Body of pancreas (tissue), 4 donors: ENCODE data around the gene SNX25. TPM values are rescaled to one million over a fixed set of nuclear protein-coding genes. Genes with fewer than 3 reads are reported as not detected.

Experiments used
- ATAC-seq: fragments of 150-250 bp; one replicate; pipeline ENCODE4 v1.9.1; 2016
- DNase-seq, 4 donors: peaks; one replicate each; pipeline ENCODE4 v3.0.0-alpha.2; 2019
- H3K27ac ChIP-seq, 4 donors: fragments of 200-600 bp; sonication (generic); 1 replicate in 3 of 4; 2 replicates in 1 of 4; pipeline versions ENCODE4 v1.5.1 to v1.6.1; 2016 to 2019; ENCODE audit warnings: mild to moderate bottlenecking in 1 of 4, mixed read lengths in 1 of 4, moderate library complexity in 1 of 4
- H3K27me3 ChIP-seq, 2 donors: fragments of 200-600 bp; sonication (generic); one replicate each; pipeline ENCODE4 v1.6.0; 2016; ENCODE audit warnings: mild to moderate bottlenecking in 1 of 2
- H3K36me3 ChIP-seq, 2 donors: fragments of 200-600 bp; sonication (generic); replicated peaks in 1 of 2; 2 replicates each; pipeline ENCODE4 v1.5.1; 2016; ENCODE audit warnings: low read depth in 2 of 2; ENCODE audit not compliant: insufficient read depth in 1 of 2
- H3K4me1 ChIP-seq: fragments of 200-600 bp; sonication (generic); one replicate; pipeline ENCODE4 v1.6.0; 2016
- H3K4me3 ChIP-seq, 2 donors: fragments of 200-600 bp; sonication (generic); 1 replicate in 1 of 2; 2 replicates in 1 of 2; pipeline ENCODE4 v1.5.1; 2016 to 2019
- H3K9me3 ChIP-seq, 3 donors: fragments of 200-600 bp; sonication (generic); 1 replicate in 2 of 3; 2 replicates in 1 of 3; pipeline ENCODE4 v1.5.1; 2016
- POLR2A ChIP-seq, 3 donors: fragments of 450-650 bp; IDR thresholded peaks; one replicate each; pipeline ENCODE4 v1.6.1; 2016; ENCODE audit warnings: antibody characterized with exemption in 3 of 3, mild to moderate bottlenecking in 2 of 3
- WGBS, 2 donors: methylation state at CpG; one replicate each; pipeline ENCODE4 v1.1.5; 2017; 5-methylcytosine and 5-hydroxymethylcytosine counted together
- intact Hi-C: fragments of 100-400 bp; cut with DNase I; formaldehyde crosslinking; loops from one replicate; pipeline ENCODE4 v1.15.1; 2023
- total RNA-seq, 2 donors: library from RNA; depleted of rRNA; stranded (reverse); fragments of >200 nt; gene quantifications; one replicate each; pipeline ENCODE4 v1.1.0, GENCODE V29; 2016
- TF ChIP-seq, protein P1 (sequence below), 7 experiments: fragments of 450-650 bp in 4 of 7; fragments of 200-600 bp in 3 of 7; sonication (generic) in 3 of 7; IDR thresholded peaks; one replicate each; pipeline ENCODE4 v1.5.1; 2016 to 2019; ENCODE audit warnings: antibody characterized with exemption in 7 of 7

The SNX25 gene
- total RNA-seq, 2 donors from 2014 or later, result 16.6 to 25.7 TPM

DNA sequence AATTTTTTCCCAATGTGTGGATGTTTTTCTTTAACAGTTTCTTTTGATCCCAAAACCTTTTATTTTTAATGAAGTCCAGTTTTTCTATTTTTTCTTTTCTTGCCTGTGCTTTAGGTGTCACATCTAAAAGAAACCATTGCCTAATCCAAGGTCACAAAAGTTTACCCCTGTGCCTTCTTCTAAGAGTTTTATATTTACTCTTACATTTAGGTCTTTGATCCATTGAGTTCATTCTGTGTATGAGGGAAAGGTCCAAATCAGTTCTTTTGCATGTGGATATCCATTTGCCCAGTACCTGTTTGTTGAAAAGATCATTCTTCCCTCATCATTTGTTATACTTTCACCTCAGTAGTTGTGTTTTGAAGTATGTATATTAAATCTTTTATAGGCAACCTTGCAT is 173.4 kb downstream of the SNX25 start:
- DNase-seq (no peak), ATAC-seq (no peak)
- Histone ChIP-seq H3K4me3 (no peak overlapping the region), H3K27me3 (no peaks in the 10 kb centered on the region), H3K9me3 (no peaks in the 10 kb centered on the region), H3K4me1 (peaks cover 57% of the 10 kb centered on the region), H3K27ac (peak overlapping the region in 1 of 4 donors; percentile 80), H3K36me3 (no peaks in the 10 kb centered on the region)
- intact Hi-C loops, result no loop called here
- TF ChIP-seq, protein P1, sequence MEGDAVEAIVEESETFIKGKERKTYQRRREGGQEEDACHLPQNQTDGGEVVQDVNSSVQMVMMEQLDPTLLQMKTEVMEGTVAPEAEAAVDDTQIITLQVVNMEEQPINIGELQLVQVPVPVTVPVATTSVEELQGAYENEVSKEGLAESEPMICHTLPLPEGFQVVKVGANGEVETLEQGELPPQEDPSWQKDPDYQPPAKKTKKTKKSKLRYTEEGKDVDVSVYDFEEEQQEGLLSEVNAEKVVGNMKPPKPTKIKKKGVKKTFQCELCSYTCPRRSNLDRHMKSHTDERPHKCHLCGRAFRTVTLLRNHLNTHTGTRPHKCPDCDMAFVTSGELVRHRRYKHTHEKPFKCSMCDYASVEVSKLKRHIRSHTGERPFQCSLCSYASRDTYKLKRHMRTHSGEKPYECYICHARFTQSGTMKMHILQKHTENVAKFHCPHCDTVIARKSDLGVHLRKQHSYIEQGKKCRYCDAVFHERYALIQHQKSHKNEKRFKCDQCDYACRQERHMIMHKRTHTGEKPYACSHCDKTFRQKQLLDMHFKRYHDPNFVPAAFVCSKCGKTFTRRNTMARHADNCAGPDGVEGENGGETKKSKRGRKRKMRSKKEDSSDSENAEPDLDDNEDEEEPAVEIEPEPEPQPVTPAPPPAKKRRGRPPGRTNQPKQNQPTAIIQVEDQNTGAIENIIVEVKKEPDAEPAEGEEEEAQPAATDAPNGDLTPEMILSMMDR (IDR thresholded peaks at IDR 0.05), result no peak
- no peak for TF ChIP-seq POLR2A (IDR thresholded peaks at IDR 0.05)

DNA sequence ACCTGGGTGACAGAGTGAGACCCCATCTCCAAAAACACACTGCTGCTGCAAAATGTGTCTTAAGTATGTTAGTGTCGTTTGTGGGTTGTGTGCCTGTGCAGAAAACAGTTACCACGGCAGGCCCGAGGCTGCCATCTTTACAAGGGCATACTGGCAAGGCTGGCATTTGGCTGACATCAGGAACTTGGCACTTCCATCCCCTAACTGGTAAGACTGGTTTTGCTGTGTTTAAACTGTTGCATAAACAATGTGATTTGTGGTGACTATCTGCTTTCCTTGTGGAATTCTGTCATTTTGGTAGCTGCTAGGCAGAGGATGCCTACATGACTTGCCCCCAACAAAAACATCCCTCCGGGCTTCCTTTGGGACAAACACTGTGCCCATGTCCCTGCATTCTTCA is 174.1 kb downstream of the SNX25 start:
- H3K4me1 ChIP-seq, result peaks cover 55% of the 10 kb centered on the region
- H3K4me3 ChIP-seq, result no peak overlapping the region
- intact Hi-C loops, result no loop called here
- WGBS, 2 donors, result 15 to 27% methylated on average over 4 of the region's 4 CpGs
- no peaks in the 10 kb centered on the region for H3K27me3 ChIP-seq
- ATAC-seq, result peak; percentile 89
- TF ChIP-seq, protein P1 (IDR thresholded peaks at IDR 0.05), result no peak
- TF ChIP-seq POLR2A (IDR thresholded peaks at IDR 0.05), result peak in 1 of 3 donors; percentile 41
- peak; percentile 82 to 89 (median 86) for DNase-seq
- peak overlapping the region; percentile 48 to 80 (median 66) for H3K27ac ChIP-seq
- no peaks in the 10 kb centered on the region for H3K36me3 ChIP-seq
- no peaks in the 10 kb centered on the region for H3K9me3 ChIP-seq

DNA sequence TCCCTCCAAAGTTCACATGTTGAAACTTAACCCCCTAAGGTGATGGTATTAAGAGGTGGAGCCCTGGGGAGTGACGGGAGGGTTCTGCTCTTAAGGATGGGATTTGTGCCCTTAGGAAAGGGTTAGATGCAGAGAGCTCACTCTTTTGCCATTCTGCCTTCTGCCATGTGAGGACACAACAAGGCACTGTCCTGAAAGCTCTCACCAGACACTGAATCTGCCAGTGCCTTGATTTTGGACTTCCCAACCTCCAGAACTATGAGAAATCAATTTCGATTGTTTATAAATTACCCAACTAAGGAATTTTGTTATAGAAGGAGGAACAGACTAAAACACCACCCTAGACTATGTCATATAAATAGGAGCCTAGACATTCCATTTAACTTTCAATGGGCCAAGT is 174.7 kb downstream of the SNX25 start:
- peak overlapping the region; percentile 48 to 80 (median 66) for H3K27ac ChIP-seq
- intact Hi-C loops, result no loop called here
- no peaks in the 10 kb centered on the region for H3K27me3 ChIP-seq
- no peak overlapping the region for H3K4me3 ChIP-seq
- no peaks in the 10 kb centered on the region for H3K9me3 ChIP-seq
- H3K36me3 ChIP-seq, result no peaks in the 10 kb centered on the region
- H3K4me1 ChIP-seq, result peaks cover 49% of the 10 kb centered on the region
- DNase-seq (no peak), ATAC-seq (peak; percentile 1)
- 67 to 84% methylated on average over 2 of the region's 2 CpGs for WGBS, 2 donors
- no peak for TF ChIP-seq POLR2A (IDR thresholded peaks at IDR 0.05)
- TF ChIP-seq, protein P1 (IDR thresholded peaks at IDR 0.05), result no peak

DNA sequence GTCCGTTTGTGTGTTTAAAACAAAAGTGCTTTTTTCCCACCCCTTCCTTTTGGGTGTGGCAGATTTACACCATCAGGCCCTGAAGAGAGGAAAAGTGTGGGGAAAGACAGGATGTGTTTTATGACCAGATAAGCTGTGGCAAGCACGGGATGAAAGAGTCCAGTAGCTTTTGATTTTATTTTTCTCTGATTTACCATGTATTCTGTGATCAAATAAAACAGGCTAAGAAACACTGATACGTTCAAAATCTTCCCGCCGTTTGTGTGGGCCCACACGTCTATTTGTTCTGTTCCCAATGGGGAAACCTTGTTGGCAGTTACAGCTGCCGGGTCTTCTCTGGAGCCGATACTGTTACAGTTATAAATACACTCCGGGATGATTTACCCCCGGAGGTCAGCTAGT is 175.5 kb downstream of the SNX25 start:
- Histone ChIP-seq H3K36me3 (no peaks in the 10 kb centered on the region), H3K27me3 (no peaks in the 10 kb centered on the region), H3K27ac (no peak overlapping the region), H3K9me3 (no peaks in the 10 kb centered on the region), H3K4me1 (peaks cover 40% of the 10 kb centered on the region), H3K4me3 (no peak overlapping the region)
- intact Hi-C loops, result no loop called here
- DNase-seq (no peak), ATAC-seq (no peak)
- no peak for TF ChIP-seq POLR2A (IDR thresholded peaks at IDR 0.05)
- TF ChIP-seq, protein P1 (IDR thresholded peaks at IDR 0.05), result no peak
- WGBS, 2 donors, result 57 to 58% methylated on average over 10 of the region's 10 CpGs

DNA sequence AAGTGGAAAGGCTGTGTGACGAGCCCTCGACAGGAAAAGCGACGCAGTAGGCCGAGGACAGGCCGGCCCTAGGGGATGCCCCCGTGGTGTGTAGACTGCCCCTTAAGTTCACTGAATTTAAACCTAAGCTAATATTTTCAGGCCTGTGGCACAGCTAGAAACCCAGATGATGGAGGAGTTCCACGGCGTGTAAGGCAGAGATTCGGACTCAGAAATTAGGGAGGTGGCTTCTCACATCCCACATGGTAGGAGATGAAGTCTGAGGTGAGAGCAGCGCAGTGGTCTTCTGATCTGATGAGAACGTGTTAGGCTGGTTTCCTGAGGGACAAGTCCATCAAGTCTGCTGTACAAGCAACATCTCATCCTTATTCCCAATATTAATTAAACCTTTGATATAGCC is 178.6 kb downstream of the SNX25 start:
- intact Hi-C loops, result no loop called here
- 87 to 93% methylated on average over 12 of the region's 12 CpGs for WGBS, 2 donors

More for the DNA sequence above, 178.6 kb downstream of the SNX25 start:
- H3K27me3 ChIP-seq, result no peaks in the 10 kb centered on the region
- peaks cover 16% of the 10 kb centered on the region for H3K4me1 ChIP-seq
- no peak overlapping the region for H3K27ac ChIP-seq
- no peaks in the 10 kb centered on the region for H3K9me3 ChIP-seq
- no peak for TF ChIP-seq POLR2A (IDR thresholded peaks at IDR 0.05)
- TF ChIP-seq, protein P1 (IDR thresholded peaks at IDR 0.05), result no peak
- ATAC-seq, result no peak
- no peak for DNase-seq
- H3K4me3 ChIP-seq, result no peak overlapping the region
- H3K36me3 ChIP-seq, result no peaks in the 10 kb centered on the region
